ENCODE data around the gene NYNRIN.

GRCh38 chr14:24377657-24378056 is 21.1 kb upstream of the NYNRIN start:
- TF ChIP-seq CTCF (IDR thresholded peaks at IDR 0.05; ENCODE audit: low read length), result no peak
- no peak for TF ChIP-seq EZH2 (IDR thresholded peaks at IDR 0.05; ENCODE audit: borderline replicate concordance, low read length)
